Uterus (tissue), 2 donors: ENCODE data around the gene EIF4EBP3.

Source experiments
- CTCF ChIP-seq, 4 experiments: fragments of 200-600 bp in 2 of 4; fragments of 450-650 bp in 2 of 4; sonication (generic) in 2 of 4; IDR thresholded peaks; one replicate each; pipeline ENCODE4 v1.5.1; 2016 to 2019; ENCODE audit warnings: antibody characterized with exemption in 4 of 4, mild to moderate bottlenecking in 2 of 4, moderate library complexity in 1 of 4
- POLR2A ChIP-seq, 2 donors: fragments of 450-650 bp; IDR thresholded peaks; one replicate each; pipeline ENCODE4 v1.6.1; 2016; ENCODE audit warnings: antibody characterized with exemption in 2 of 2, mild to moderate bottlenecking in 1 of 2, moderate library complexity in 1 of 2

- TF ChIP-seq CTCF (IDR thresholded peaks at IDR 0.05) (no peak), POLR2A (IDR thresholded peaks at IDR 0.05) (no peak)
Observed at GRCh38 chr5:140563596-140563995, 16.1 kb downstream of the EIF4EBP3 start.
